Putamen (tissue), 1 donor: ENCODE data around the gene UCP2.

Source experiments
- DNase-seq: peaks from one replicate; pipeline ENCODE4 v3.0.0-alpha.2; 2016; ENCODE audit warnings: low spot score

The UCP2 gene

GRCh38 chr11:73971175-73971719 is 11.4 kb downstream of the UCP2 start:
- no peak for DNase-seq

- no peak for DNase-seq
Observed at GRCh38 chr11:73969991-73970800, 12.4 kb downstream of the UCP2 start.

DNA sequence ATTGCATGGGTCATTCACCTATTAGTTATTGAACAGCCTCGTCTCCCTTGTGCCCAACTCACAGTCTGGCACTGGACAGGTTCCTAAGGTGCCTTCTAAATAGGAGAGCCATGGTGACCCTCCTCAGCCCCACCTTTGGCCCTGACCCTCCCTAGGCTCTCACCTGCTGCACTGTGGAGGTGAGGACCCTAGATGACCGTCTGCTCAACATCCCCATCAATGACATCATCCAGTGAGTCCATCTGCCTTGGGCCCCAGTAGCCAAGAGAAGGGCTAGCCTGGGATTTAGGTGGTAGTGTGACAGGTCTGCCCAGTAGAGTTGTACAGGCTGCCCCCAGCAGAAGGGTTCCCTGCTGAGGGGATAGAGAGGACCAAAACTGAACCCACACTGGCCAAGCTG is 13.6 kb downstream of the UCP2 start:
- no peak for DNase-seq

DNA sequence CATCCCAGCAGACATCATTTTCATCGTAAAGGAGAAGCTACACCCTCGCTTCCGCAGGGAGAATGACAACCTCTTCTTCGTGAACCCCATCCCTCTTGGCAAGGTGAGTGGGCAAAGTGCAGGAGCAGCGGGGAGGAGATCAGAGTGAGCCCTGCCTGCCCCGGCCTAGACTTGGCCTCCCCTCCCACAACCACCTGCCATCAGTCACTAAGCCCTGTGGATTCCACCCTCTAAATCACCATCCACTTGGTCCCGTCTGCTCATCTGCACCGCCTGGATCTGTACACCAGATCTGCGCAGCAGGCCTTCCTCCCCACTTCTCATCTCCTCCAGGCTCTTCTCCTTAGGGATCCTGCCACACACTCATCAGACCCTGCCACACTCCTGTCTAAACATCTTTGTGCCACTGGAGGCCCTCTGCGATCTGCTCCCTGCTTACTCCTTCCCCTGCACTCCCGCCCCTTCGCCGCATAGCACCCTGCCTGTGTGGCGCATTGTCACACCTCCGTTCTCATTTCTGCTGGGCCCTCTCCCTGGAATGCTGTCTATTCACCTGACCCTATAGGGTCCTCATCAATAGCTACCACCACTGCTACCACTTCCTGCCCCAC is 14.2 kb downstream of the UCP2 start:
- DNase-seq, result no peak

GRCh38 chr11:73965764-73966121 is 16.9 kb downstream of the UCP2 start:
- no peak for DNase-seq

DNA sequence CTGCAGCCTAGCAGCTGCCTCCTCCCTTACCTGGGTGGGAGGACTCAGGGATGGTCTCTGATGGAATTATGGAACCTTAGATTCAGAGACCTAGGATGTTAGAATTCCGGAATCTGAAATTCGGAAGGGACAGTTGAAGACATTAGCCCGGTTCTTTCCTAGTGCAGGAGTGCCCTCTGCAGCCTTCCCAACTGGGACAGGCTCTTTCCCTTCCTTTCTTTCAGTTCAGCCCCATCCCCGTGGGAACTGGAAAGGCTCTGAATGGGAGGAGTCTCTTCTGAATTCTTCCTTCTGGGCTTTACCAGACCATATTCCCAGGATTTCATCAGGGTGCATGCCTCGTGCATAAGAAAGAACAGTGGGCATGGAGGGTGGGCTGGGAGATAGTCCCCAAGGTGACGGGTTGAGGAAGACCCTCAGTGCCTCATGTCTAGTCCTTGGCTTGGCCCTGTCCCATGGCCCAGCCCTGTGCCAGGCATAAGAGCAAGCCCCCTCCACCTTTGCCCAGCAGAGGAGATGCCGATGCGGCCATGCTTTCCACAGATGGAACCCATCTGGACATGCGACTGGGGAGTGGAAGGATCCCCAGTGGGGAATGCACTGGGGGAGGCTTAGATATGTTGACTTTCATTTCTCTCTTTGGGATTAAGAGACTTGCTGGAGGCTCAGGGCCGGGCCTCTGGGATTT is 17.4 kb downstream of the UCP2 start:
- DNase-seq, result no peak

DNA sequence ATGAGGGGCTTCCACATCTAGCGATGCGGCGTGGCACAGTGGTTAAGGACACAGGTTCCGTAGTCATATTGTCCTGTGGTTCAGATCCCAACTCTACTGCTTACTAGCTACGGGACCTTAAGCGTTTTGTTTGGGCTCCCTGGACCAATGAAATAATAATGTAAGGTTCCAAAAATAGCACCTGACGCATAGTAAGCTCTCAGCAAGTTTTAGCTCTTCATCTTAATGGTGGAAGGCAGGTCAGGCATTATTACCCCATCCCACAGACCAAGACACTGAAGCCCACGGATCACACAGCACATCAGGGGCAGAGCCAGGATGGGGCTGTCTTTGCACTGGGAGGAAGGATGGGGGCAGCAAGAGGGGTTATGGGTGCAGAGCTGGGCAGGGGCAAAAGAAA is 18.8 kb downstream of the UCP2 start:
- no peak for DNase-seq

DNA sequence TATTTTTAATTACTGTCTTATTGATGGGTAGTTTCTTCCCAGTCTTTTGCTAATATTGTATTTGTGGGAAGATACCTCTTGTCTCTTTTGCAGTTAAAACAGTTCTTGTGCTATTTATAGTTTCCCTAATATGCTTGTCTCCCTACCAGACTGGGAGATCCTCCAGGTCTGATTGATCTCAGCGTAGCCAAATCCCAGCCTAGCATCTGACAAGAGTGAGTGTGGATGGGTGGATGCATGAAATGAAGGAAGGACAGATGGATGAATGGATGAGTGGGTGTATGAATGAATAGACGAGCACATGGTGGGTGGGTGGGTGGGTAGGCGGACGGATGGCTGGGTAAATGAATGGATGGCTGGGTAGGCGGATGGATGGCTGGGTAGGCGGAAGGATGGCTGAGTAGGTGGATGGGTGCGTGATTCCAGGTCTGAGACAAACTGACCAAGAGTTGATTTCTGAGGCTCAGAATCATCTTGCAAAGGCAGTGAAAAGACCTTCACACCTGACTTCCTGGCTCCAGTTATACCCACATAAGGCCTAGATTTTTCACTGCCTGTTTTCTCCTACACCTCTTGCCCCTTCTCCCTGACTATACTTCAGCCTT is 20.4 kb downstream of the UCP2 start:
- peak; percentile 69 for DNase-seq

DNA sequence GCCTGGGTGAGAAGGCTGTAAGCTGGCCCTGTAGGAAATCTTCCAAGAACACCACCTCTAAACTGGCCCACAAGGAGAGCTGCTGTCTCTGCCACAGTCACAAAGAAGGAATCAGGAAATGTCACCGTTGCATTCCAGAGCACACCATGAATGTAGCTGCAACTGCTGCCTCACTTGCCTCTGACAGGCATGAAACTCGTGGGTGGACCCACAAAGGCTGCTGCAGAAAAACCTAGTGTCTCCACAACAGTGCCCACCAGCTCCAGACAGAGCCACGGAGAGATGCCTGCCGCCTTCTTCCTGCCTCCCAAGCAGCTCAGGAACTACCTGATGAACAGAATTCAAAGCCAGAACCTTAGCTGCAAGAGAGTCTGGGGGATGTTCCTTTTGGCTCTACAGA is 21.3 kb downstream of the UCP2 start:
- DNase-seq, result peak; percentile 25

DNA sequence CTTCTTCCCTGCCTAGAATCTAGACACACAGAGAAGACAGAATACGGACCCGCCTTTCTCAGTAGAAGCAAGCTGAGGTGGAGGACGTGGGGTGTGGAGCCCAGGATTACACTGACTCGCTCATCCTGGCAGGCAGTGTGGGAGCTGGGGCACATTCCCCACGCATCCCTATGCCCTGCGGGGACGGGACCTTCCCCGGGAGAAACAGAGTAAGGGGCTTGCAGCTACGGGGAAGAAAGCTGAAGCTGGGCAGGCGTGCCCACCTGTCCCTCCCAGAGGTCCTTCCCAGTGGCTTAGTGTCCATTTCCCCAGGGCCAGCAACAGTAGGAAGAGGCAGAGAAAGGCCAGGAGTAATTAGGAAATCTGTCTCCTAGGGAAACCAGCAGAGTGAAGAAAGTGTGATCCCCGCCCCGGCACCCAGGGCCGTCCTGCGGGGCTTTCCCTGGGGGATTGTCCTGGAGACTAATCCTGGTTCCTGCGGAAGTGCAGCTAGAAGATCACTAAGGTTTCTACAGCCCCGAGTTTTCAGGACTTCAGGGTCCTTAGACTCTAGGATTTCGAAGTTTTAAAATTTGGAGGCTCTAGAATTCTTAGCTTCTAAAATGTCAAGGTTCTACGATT is 24.0 kb downstream of the UCP2 start:
- no peak for DNase-seq

GRCh38 chr11:73957654-73958361 is 24.8 kb downstream of the UCP2 start:
- DNase-seq, result no peak

DNA sequence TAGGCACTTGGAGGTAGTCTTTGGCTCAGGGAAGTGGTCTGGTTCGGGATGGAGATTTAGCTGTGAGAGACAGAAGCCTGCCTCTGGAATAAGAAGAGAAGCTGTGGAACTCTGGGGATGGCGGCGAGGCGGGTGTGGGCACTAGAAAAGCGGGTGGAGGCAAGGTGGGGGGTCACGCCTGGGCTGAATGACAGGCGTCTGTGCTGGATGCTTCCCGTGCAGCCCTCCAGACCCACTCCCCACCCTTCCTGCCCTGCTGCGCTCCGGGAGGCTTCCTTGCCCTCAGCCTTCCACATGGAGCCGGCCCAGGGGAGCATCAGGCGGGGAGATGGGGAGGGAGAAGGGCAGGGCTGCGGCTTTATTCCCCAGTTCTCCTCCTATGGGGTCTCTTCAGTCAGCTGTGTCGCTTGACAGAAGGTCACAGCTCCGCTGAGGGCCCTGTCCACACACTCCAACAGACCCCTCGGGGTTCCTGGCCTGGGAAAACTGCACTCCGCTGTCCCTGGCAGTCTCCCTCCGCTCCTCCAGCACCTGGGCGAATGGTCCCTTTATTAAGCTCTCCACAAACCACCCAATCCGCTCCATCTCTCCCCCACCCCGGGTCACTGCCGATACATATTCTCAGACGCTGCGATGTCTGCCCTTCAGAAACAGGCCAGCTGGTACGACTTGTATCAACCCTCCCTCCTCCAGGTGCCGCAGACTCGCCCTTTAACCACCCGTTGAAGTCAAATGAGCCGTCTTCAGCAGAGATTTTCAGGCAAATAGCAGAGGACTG is 25.6 kb downstream of the UCP2 start:
- no peak for DNase-seq

DNA sequence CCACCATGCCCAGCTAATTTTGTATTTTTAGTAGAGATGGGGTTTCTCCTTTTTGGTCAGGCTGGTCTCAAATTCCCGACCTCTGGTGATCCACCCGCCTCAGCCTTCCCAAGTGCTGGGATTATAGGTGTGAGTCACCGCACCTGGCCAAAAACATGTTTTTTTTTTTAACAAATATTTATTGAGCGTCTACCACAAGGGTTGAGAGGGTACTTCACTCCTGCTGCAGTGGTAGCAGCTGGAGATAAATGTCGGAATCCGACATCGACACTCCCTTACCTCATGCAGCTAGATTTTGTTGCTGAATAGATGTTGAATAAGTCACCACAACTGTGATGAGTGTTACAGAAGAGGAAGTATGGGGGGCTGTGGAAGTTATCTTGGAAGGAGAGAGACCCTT is 30.8 kb downstream of the UCP2 start:
- no peak for DNase-seq

DNA sequence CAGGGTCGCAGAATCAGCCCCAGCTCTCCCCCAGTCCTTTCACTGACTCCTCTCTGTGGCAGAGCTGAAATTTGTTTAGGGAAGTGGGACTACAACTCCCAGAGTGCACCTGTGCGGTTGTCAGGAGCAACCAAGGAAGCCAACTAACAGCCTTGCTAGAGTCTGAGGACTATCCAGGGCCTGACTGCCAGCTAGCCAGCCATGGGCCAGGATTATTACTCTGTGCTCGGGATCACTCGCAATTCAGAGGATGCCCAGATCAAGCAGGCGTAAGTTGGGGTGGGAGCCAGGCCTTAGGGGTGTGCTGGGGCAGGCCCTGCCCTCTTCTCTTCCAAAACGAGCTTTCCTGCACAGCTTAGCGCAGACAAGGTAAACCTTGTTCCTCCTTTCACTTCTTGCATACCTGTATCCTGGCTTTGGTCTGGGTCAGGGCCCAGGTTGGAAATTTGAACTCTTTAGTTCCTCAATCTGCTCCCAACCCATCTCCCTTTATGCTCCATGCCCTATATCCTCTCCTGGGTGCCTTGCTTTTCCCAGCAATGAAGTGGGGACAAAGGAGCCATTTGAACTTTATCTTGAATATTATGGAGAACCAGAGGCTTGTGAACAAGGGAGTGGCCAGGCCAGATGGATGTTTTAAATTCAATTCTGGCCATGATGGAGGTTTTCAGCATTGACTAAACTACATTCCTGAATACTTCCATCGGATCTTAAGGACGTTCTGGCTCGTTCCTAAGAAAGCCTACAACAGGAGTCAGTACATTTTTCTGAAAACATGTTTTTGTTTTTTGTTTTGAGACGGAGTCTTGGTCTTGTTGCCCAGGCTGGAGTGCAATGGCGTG is 31.6 kb downstream of the UCP2 start, which contains the start of gene DNAJB13:
TSS of gene DNAJB13 (plus strand) at position 158 of the 842 bp plus-strand sequence. CDS start at position 202, 44 bp downstream.
- no peak for DNase-seq

- DNase-seq, result no peak
Observed at GRCh38 chr11:73949912-73950311, 32.7 kb downstream of the UCP2 start.

DNA sequence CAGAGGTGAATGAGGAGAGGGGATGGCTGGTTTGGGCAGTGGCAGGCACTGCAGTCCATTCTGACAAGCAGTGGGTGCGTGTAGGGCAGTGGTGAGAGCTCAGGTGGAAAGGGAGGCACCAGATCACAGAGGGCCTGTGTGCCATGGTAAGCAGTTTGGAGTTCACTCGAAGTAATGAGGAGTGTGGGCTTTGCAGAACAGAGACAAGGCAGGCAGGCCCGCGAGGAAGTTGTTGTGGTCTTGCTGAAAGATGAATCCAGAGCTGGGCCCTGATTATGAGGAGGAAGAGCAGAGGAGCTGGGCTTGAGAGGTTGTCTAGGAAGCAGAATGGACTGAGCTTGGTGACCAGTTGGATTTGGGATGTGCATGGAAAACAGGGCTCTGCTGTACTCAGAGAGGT is 33.4 kb downstream of the UCP2 start:
- DNase-seq, result no peak

- DNase-seq, result no peak
Observed at GRCh38 chr11:73946798-73947458, 35.7 kb downstream of the UCP2 start.

DNA sequence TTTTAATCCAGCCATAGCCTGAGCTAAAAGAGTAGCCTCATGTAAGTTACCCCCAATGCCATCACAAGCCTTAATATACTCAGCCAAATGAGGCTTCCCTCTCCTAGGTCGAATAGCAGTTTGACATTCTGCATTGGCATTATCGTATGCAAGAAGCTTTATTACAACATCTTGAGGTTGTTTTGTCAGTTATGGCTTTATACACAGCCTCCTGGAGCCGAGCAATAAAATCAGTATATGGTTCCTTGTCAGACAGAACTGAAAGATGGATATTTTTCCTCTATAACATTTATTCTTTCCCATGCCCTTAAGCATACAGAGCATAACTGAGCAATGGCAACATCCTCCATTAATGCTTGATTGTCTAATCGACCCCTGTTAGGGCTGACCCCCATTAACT is 37.2 kb downstream of the UCP2 start:
- DNase-seq, result no peak

DNA sequence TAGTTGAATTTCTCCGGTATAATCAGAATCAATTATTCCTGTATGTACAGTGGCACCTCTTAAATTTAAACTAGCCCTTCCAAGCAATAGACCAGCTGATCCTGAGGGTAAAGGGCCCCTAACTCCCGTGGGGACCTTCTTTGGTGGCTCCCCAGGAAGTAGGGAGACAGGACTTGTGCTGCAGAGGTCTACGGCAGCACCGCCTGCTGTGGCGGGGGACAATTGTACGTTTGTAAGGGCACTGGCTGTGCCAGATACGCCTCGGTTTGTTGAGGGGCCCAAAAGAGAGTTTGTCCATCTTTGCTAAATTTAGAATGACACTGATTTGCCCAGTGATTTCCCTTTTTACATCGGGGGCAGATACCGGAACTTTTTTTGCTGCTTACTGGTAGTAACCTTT is 37.7 kb downstream of the UCP2 start:
- DNase-seq, result no peak
